HepG2 (cell line): ENCODE data around the gene DCC.

ENCODE experiments used
- GABPA ChIP-seq, 2 experiments: IDR thresholded peaks; 2 replicates each; pipeline ENCODE4 v1.6.1; 2011 to 2016; ENCODE audit warnings: low read depth in 2 of 2, low read length in 1 of 2, missing biosample characterization in 1 of 2, missing genetic modification characterization in 1 of 2
- POLR2A ChIP-seq, 2 experiments: IDR thresholded peaks; 2 replicates each; pipeline ENCODE4 v1.6.1; 2011; ENCODE audit warnings: low read depth in 2 of 2, low read length in 2 of 2, mild to moderate bottlenecking in 1 of 2, moderate library complexity in 1 of 2; ENCODE audit not compliant: insufficient read depth in 1 of 2
- TEAD2 ChIP-seq: sonication (generic); formaldehyde crosslinking; IDR thresholded peaks from 2 replicates; pipeline ENCODE4 v1.9.0; 2021; ENCODE audit warnings: missing genetic modification reagents
- ZEB1 ChIP-seq: IDR thresholded peaks from 2 replicates; pipeline ENCODE4 v1.6.1; 2012; ENCODE audit warnings: mild to moderate bottlenecking, low read depth, inconsistent platforms; ENCODE audit not compliant: insufficient replicate concordance
- ZNF224 ChIP-seq: sonication (generic); formaldehyde crosslinking; IDR thresholded peaks from 2 replicates; pipeline ENCODE4 v1.5.0; 2020; ENCODE audit warnings: mild to moderate bottlenecking, missing genetic modification reagents
- TF ChIP-seq, protein P1 (sequence below): sonication (generic); formaldehyde crosslinking; IDR thresholded peaks from 2 replicates; pipeline ENCODE4 v1.5.0; 2020; ENCODE audit warnings: mild to moderate bottlenecking, missing genetic modification reagents, moderate library complexity

DNA sequence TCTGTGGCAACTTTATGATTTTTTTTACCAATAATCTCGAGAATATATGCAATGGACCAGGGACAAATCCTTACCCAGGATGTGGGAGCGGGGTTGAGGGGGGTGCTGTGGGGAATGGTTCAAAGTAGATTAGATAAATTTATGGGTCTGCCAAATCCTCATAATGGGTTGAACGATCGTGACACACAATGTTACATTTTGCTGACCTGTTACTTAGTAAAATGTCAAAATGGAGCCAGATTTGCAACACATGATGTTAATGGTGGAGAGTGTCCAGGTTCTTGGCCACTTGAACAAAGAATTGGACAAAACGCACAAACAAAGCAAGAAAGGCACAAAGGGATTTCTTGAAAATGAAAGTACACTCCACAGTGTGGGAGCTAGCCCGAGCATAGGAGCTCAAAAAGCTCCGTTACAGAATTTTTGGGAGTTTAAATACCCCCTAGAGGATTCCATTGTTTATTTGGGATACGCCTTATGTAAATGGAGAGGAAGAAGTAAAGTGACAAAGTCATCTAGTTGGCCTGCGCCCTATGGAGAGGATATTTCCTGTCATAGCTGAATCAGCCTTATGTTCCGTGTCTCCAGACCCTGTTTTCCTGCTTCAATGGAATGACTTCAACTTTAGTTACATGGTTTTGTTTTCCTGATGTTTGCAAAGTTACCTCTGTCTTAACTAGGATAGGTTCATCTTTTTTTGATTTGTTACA is 776.0 kb downstream of the DCC start:
- TF ChIP-seq, protein P1, sequence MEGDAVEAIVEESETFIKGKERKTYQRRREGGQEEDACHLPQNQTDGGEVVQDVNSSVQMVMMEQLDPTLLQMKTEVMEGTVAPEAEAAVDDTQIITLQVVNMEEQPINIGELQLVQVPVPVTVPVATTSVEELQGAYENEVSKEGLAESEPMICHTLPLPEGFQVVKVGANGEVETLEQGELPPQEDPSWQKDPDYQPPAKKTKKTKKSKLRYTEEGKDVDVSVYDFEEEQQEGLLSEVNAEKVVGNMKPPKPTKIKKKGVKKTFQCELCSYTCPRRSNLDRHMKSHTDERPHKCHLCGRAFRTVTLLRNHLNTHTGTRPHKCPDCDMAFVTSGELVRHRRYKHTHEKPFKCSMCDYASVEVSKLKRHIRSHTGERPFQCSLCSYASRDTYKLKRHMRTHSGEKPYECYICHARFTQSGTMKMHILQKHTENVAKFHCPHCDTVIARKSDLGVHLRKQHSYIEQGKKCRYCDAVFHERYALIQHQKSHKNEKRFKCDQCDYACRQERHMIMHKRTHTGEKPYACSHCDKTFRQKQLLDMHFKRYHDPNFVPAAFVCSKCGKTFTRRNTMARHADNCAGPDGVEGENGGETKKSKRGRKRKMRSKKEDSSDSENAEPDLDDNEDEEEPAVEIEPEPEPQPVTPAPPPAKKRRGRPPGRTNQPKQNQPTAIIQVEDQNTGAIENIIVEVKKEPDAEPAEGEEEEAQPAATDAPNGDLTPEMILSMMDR: no peak
- no peak for TF ChIP-seq ZEB1
- no peak for TF ChIP-seq ZNF224 (CRISPR knock-in tag)
- no peak for TF ChIP-seq POLR2A (IDR thresholded peaks at IDR 0.05; ENCODE audit: insufficient read depth in 1 of 2, low read depth in 2 of 2, low read length in 2 of 2)
- no peak for TF ChIP-seq GABPA (IDR thresholded peaks at IDR 0.05; ENCODE audit: low read depth, low read length)
- no peak for TF ChIP-seq GABPA (CRISPR knock-in tag; IDR thresholded peaks at IDR 0.05; ENCODE audit: low read depth)
- TF ChIP-seq TEAD2: no peak
